Measurements from ENCODE around the gene ALS2.

ALS2 gene

DNA sequence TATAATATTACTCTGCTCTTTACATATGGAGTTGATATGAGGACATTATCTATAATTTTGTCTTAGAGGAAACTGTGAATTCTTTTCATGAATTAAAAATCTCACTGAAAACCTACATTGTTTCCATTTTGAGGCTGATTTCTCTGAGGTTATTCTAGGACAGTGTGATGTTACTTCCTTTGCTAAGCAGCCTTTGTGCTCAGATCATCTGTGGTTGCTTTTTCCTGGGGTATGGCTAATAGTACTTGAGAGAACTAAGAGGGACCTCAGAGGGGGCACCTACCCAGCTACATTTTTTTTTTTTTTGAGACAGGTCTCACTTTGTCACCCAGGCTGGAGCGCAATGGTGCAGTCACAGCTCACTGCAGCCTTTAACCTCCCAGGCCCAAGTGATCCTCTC lies 73.6 kb downstream of the ALS2 start:
- ChIA-PET CTCF (no interaction called here), POLR2A (no interaction called here)

GRCh38 chr2:201704536-201704935 lies 76.2 kb downstream of the ALS2 start:
- CTCF ChIA-PET: no interaction called here
- POLR2A ChIA-PET: no interaction called here
- no peak for DNase-seq (ENCODE audit: extremely low spot score)
- TF ChIP-seq HDGF (IDR thresholded peaks at IDR 0.05; ENCODE audit: borderline replicate concordance) (no peak), SP1 (IDR thresholded peaks at IDR 0.05) (no peak), L3MBTL2 (conservative IDR thresholded peaks at IDR 0.05) (no peak), BHLHE40 (IDR thresholded peaks at IDR 0.05; ENCODE audit: borderline replicate concordance) (no peak), LEF1 (IDR thresholded peaks at IDR 0.05; ENCODE audit: borderline replicate concordance) (no peak), FOXK2 (IDR thresholded peaks at IDR 0.05) (no peak), SUZ12 (IDR thresholded peaks at IDR 0.05) (no peak), ZNF384 (IDR thresholded peaks at IDR 0.05) (no peak), TARDBP (IDR thresholded peaks at IDR 0.05) (no peak), ARNT (IDR thresholded peaks at IDR 0.05) (no peak), FOXA1 (IDR thresholded peaks at IDR 0.05) (no peak), ELF4 (IDR thresholded peaks at IDR 0.05) (no peak), NFRKB (IDR thresholded peaks at IDR 0.05) (no peak), CTBP1 (IDR thresholded peaks at IDR 0.05; ENCODE audit: borderline replicate concordance) (no peak)

More for the DNA sequence above, 73.6 kb downstream of the ALS2 start:
- no peak for DNase-seq (ENCODE audit: extremely low spot score)
- TF ChIP-seq CTBP1 (IDR thresholded peaks at IDR 0.05; ENCODE audit: borderline replicate concordance) (no peak), ELF4 (IDR thresholded peaks at IDR 0.05) (no peak), L3MBTL2 (conservative IDR thresholded peaks at IDR 0.05) (no peak), FOXM1 (IDR thresholded peaks at IDR 0.05; ENCODE audit: borderline replicate concordance) (no peak), BHLHE40 (IDR thresholded peaks at IDR 0.05; ENCODE audit: borderline replicate concordance) (no peak), FOXA1 (IDR thresholded peaks at IDR 0.05) (no peak), PKNOX1 (IDR thresholded peaks at IDR 0.05) (no peak), SP1 (IDR thresholded peaks at IDR 0.05) (no peak), FOXK2 (IDR thresholded peaks at IDR 0.05) (no peak), HDGF (IDR thresholded peaks at IDR 0.05; ENCODE audit: borderline replicate concordance) (no peak), ZNF384 (IDR thresholded peaks at IDR 0.05) (no peak), TARDBP (IDR thresholded peaks at IDR 0.05) (no peak), ARNT (IDR thresholded peaks at IDR 0.05) (no peak), SUZ12 (IDR thresholded peaks at IDR 0.05) (no peak), LEF1 (IDR thresholded peaks at IDR 0.05; ENCODE audit: borderline replicate concordance) (no peak), NFRKB (IDR thresholded peaks at IDR 0.05) (no peak)

- POLR2A ChIA-PET: no interaction called here
- TF ChIP-seq LEF1 (IDR thresholded peaks at IDR 0.05; ENCODE audit: borderline replicate concordance): no peak
- no peak for TF ChIP-seq L3MBTL2 (conservative IDR thresholded peaks at IDR 0.05)
- no peak for TF ChIP-seq ZNF384 (IDR thresholded peaks at IDR 0.05)
- TF ChIP-seq BHLHE40 (IDR thresholded peaks at IDR 0.05; ENCODE audit: borderline replicate concordance): no peak
- TF ChIP-seq PKNOX1 (IDR thresholded peaks at IDR 0.05): no peak
- no peak for TF ChIP-seq SUZ12 (IDR thresholded peaks at IDR 0.05)
- no peak for TF ChIP-seq FOXK2 (IDR thresholded peaks at IDR 0.05)
- TF ChIP-seq FOXM1 (IDR thresholded peaks at IDR 0.05; ENCODE audit: borderline replicate concordance): no peak
- no peak for TF ChIP-seq ELF4 (IDR thresholded peaks at IDR 0.05)
- no peak for DNase-seq (ENCODE audit: extremely low spot score)
- CTCF ChIA-PET: no interaction called here
Observed at GRCh38 chr2:201701646-201702045, 79.1 kb downstream of the ALS2 start.

DNA sequence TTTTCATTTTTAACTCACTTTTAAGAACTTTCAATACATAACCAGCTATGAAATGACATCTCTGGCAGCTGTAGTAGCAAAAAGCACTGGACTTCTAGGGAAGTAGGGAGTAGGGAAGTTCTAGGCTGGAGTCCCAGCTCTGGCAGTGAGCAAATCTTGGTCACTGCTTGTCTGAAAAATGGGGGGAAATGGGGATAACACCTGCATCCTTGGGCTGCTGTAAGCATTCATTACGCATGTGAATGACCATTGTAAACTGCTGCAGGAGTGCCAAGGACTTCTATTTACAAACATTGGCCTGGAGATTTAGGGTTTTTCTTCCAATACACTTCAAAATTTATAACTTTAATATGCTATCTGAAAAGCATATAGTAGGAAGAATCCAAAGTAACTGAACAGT lies 81.3 kb downstream of the ALS2 start:
- CTCF ChIA-PET: no interaction called here
- DNase-seq (ENCODE audit: extremely low spot score): no peak
- TF ChIP-seq PKNOX1 (IDR thresholded peaks at IDR 0.05): no peak
- POLR2A ChIA-PET: no interaction called here

- no peak for DNase-seq (ENCODE audit: extremely low spot score)
- CTCF ChIA-PET: no interaction called here
- POLR2A ChIA-PET: no interaction called here
- no peak for TF ChIP-seq TARDBP (IDR thresholded peaks at IDR 0.05)
- no peak for TF ChIP-seq FOXA1 (IDR thresholded peaks at IDR 0.05)
- no peak for TF ChIP-seq FOXK2 (IDR thresholded peaks at IDR 0.05)
- TF ChIP-seq L3MBTL2 (conservative IDR thresholded peaks at IDR 0.05): no peak
- TF ChIP-seq ELF4 (IDR thresholded peaks at IDR 0.05): no peak
- TF ChIP-seq ARNT (IDR thresholded peaks at IDR 0.05): no peak
- no peak for TF ChIP-seq CTBP1 (IDR thresholded peaks at IDR 0.05; ENCODE audit: borderline replicate concordance)
- no peak for TF ChIP-seq PKNOX1 (IDR thresholded peaks at IDR 0.05)
- TF ChIP-seq SUZ12 (IDR thresholded peaks at IDR 0.05): no peak
- TF ChIP-seq BHLHE40 (IDR thresholded peaks at IDR 0.05; ENCODE audit: borderline replicate concordance): no peak
- no peak for TF ChIP-seq FOXM1 (IDR thresholded peaks at IDR 0.05; ENCODE audit: borderline replicate concordance)
- no peak for TF ChIP-seq HDGF (IDR thresholded peaks at IDR 0.05; ENCODE audit: borderline replicate concordance)
- TF ChIP-seq SP1 (IDR thresholded peaks at IDR 0.05): no peak
- TF ChIP-seq ZNF384 (IDR thresholded peaks at IDR 0.05): no peak
- no peak for TF ChIP-seq LEF1 (IDR thresholded peaks at IDR 0.05; ENCODE audit: borderline replicate concordance)
- no peak for TF ChIP-seq NFRKB (IDR thresholded peaks at IDR 0.05)
Observed at GRCh38 chr2:201698588-201699226, 82.0 kb downstream of the ALS2 start, which contains the start of gene MPP4. Gene MPP4, minus strand, starts transcription at chr2:201698644. Its CDS starts 4,690 bp downstream, at chr2:201693954.

- POLR2A ChIA-PET: no interaction called here
- TF ChIP-seq TARDBP (IDR thresholded peaks at IDR 0.05): no peak
- no peak for TF ChIP-seq FOXM1 (IDR thresholded peaks at IDR 0.05; ENCODE audit: borderline replicate concordance)
- TF ChIP-seq NFRKB (IDR thresholded peaks at IDR 0.05): no peak
- TF ChIP-seq FOXK2 (IDR thresholded peaks at IDR 0.05): no peak
- no peak for TF ChIP-seq SUZ12 (IDR thresholded peaks at IDR 0.05)
- TF ChIP-seq L3MBTL2 (conservative IDR thresholded peaks at IDR 0.05): no peak
- no peak for DNase-seq (ENCODE audit: extremely low spot score)
- CTCF ChIA-PET: no interaction called here
Observed at GRCh38 chr2:201697899-201698298, 82.8 kb downstream of the ALS2 start.

Measured in HEK293T (cell line).